Activated T-cell treated with anti-CD3 and anti-CD28 coated beads for 48 hours (primary cell): Measurements from ENCODE around the gene SLC16A2.
"Not testable (repeated sequence)": the region's sequence is repeated elsewhere in the genome, so short reads cannot be mapped to it uniquely, and the experiment has no call there.

Experiments
- DNase-seq: peaks from one replicate; pipeline ENCODE4 v3.0.0-alpha.2; 2020; ENCODE audit warnings: low read depth

Gene SLC16A2

GRCh38 chrX:74507191-74507590 lies 85.9 kb downstream of the SLC16A2 start:
- DNase-seq = no peak

GRCh38 chrX:74509989-74510388 lies 88.7 kb downstream of the SLC16A2 start:
- DNase-seq = no peak

GRCh38 chrX:74510401-74510800 lies 89.1 kb downstream of the SLC16A2 start:
- DNase-seq = no peak

GRCh38 chrX:74511704-74512103 lies 90.4 kb downstream of the SLC16A2 start:
- DNase-seq = no peak

GRCh38 chrX:74514384-74514783 lies 93.1 kb downstream of the SLC16A2 start:
- DNase-seq = no peak

- no peak for DNase-seq
Measured at GRCh38 chrX:74515356-74515755, 94.1 kb downstream of the SLC16A2 start.

GRCh38 chrX:74516013-74516412 lies 94.7 kb downstream of the SLC16A2 start:
- not testable (repeated sequence) for DNase-seq

GRCh38 chrX:74519870-74520269 lies 98.6 kb downstream of the SLC16A2 start:
- no peak for DNase-seq

GRCh38 chrX:74520291-74520690 lies 99.0 kb downstream of the SLC16A2 start:
- no peak for DNase-seq

- no peak for DNase-seq
Measured at GRCh38 chrX:74520896-74521295, 99.6 kb downstream of the SLC16A2 start.

- no peak for DNase-seq
Measured at GRCh38 chrX:74521961-74522751, 100.9 kb downstream of the SLC16A2 start.

- no peak for DNase-seq
Measured at GRCh38 chrX:74523224-74523623, 101.9 kb downstream of the SLC16A2 start.

GRCh38 chrX:74523870-74524735 lies 102.8 kb downstream of the SLC16A2 start:
- no peak for DNase-seq

- no peak for DNase-seq
Measured at GRCh38 chrX:74525116-74525515, 103.8 kb downstream of the SLC16A2 start.

- DNase-seq = no peak
Measured at GRCh38 chrX:74526764-74527163, 105.5 kb downstream of the SLC16A2 start.

GRCh38 chrX:74527350-74527749 lies 106.1 kb downstream of the SLC16A2 start:
- DNase-seq = no peak

- DNase-seq = no peak
Measured at GRCh38 chrX:74529311-74529710, 108.0 kb downstream of the SLC16A2 start.

- no peak for DNase-seq
Measured at GRCh38 chrX:74531081-74531480, 109.8 kb downstream of the SLC16A2 start.

- no peak for DNase-seq
Measured at GRCh38 chrX:74534569-74535038, 113.3 kb downstream of the SLC16A2 start.

- no peak for DNase-seq
Measured at GRCh38 chrX:74535086-74535407, 113.8 kb downstream of the SLC16A2 start.

- DNase-seq = no peak
Measured at GRCh38 chrX:74535408-74536151, 114.3 kb downstream of the SLC16A2 start.

- DNase-seq = no peak
Measured at GRCh38 chrX:74536152-74536831, 115.0 kb downstream of the SLC16A2 start.
